HG03575 (cell line): Measurements from ENCODE around the gene RAB7A.

Experiments used
- ATAC-seq: cut with Tn5 transposase; IDR thresholded peaks from one replicate; pipeline ENCODE4 v1.9.1; 2021; ENCODE audit not compliant: unreplicated experiment, insufficient number of reproducible peaks, low FRiP score; ENCODE audit errors: extremely low read depth

The RAB7A gene

DNA sequence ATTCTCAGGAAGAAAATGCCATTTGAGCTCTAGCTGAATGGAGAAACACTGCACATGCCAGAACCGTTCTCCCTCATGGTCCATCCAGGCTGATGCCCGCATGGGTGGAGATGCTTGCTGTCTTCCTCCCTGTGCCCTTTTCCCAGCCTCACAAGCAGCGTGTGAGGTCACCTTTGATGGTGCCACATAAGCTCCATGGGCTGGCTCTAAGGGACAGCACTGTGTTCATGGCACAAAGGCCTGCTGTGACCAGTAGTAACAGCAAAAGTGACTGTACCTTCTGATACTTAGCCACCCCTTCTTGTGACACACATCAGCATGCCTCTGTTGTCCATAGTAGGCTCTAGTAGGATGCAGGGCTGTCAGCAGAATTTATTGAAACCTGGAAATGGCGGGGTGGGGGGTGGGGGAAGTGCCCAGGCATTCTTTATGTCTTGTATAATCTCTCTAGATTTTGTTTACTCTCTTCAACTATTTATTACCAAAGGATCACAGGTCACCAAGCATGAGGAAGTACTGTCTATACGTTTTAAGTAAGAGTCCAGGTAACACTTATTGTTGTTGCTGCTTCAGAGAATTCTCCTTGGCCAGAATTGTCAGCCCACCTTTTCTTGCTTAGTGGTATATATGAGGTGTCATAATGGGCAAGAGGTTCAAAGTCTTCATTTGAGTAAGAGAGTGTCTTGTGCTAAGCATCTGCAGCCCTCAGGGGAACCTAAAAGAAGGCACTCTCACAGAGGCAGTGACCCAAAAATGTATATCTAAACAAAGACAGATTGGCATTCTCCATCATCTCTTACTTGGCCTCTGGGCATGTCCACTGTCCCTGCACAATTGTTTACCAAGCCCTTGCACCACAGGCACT, 56.5 kb downstream of the RAB7A start:
- ATAC-seq = no peak

DNA sequence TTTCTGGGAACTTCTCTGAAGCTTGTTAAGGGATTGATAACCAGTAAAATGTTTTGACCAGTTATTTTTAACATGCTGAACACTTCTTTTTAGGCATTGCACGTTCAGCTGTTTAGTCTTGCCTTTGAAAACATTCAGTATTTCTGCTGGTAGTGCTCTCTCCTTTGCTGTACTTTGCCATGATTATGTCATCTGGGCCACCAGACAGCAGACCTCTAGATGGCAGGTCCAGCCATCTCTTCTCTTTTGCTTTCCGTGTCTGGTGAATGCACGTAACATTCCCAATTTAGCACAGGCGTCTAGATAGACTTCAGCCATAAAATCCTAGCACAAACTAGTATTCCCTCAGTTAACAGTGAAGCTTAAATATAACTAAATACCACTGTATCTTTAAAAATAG, 57.8 kb downstream of the RAB7A start:
- no peak for ATAC-seq

DNA sequence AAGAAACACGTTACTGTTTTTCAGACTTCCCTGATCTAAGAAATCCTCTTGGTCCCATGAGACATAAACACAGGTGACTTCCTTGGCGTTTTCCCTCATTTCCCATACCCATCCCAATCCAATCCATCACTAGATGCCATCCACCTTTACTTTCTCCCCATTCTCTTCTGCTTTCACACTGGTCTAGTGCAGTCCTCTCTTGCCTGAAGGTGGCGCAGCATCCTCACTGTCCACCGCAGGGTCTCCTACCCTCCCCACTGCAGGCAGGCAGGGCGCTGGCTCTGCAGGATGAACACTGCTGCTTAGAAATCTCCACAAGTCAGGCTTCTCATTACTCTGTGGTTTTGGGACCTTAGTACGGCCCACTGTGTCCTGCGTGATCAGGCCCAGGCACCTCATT, 58.2 kb downstream of the RAB7A start:
- ATAC-seq = no peak

DNA sequence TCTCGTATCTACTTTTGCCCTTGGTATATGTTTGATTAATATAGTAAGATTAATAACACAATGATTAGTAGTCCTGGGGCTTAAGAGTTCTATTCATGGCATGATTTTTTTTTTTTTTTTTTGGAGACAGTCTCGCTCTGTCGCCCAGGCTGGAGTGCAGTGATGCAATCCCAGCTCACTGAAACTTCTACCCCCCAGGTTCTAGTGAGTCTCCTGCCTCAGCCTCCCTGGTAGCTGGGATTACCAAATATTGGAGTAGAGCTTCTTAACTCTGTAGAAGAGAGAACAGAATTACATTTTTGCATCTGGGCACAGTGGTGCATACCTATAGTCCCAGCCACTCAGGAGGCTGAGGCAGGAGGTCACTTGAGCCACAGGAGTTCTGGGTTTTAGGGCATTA, 58.9 kb downstream of the RAB7A start:
- ATAC-seq = no peak

DNA sequence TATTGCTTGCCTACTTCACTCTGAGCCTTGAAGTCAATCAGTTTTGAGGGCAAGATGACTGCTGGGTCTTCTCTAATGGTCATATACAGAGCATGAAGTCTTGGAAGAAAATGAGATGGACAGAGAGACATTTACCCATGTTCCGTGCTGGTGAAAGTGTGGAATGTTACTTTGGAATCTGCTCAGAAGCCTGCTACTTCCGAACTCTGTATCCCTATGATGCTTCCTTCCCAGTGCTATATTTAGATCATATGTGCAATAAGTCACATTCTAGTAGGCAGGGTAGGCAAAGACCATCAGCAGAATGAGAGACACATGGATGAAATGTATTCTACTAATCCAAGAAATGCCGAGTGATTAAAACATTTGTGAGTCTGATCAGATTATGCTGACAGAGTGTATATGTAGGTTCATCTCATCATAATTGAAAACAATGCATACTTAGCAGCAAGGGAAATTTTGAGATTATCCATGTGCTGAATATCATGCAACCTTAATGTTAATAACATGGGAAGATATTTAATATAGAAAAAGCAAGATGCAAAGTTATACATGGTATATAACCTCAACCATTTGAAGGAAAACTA, 60.5 kb downstream of the RAB7A start:
- ATAC-seq = no peak

DNA sequence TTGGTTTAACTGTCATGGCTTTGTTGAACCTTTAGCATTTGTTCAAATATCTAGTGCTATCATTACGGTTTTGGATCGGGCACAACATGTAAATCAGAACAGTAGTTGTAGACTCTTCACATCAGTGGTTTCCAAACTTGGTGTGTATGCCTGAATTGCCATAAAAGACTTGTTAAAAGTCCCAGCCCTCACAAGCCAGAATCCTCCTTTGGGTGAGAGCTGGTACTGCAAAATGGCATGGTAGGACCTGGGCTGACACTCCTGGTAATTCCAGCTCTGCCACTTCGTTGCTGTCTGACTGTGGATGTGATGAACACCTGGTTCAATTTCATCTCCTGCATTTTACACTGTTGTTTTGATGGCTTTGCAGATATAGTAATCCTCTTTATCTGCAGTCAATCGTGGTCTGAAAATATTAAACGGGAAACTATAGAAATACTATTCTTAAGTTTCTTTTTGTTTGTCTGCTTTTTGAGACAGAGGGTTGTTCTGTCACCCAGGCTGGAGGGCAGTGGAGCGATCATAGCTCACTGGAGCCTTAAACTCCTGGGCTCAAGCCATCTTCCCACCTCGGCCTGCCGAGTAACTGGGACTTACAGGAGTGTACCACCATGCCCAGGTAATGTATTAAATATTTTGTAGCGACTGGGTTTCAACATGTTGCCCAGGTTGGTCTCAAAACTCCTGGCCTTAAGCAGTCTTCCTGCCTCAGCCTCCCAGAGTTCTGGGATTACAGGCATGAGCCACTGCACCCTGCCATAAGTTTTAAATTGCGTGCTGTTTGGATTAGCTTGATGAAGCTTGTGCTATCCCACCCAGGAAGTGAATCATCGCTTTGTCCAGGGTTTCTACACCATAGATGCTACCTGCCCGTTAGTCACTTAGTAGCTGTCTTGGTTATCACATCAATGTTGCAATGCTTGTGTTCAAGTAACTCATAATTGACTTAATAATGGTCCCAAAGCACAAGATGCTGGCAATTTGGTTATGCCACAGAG, 61.6 kb downstream of the RAB7A start:
- no peak for ATAC-seq

DNA sequence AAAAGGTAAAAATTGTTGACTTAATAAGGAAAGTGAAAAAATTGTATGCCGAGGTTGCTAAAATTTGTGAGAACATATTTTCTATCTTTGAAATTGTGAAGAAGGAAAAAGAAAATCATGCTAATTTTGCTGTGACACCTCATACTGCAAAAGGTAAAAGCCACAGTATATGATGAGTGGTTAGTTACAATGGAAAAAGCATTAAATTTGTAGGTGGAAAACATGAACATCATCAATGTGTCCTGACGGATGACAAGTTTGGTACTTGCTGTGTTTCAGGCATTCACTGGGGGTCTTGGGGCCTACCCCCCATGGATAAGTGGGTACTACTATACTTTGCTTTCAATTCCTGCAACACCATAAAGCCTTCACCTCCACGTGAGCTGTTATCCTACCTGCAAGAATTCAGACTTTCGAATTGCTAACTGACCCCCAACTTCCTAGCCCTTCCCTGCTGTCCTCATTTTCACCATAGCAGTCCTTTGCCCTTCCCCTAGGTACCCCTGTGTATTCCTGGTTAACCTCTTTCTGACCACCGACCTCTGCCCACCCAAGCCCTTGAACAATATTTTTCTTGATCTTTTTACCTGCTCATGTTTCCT, 62.4 kb downstream of the RAB7A start:
- ATAC-seq = no peak

DNA sequence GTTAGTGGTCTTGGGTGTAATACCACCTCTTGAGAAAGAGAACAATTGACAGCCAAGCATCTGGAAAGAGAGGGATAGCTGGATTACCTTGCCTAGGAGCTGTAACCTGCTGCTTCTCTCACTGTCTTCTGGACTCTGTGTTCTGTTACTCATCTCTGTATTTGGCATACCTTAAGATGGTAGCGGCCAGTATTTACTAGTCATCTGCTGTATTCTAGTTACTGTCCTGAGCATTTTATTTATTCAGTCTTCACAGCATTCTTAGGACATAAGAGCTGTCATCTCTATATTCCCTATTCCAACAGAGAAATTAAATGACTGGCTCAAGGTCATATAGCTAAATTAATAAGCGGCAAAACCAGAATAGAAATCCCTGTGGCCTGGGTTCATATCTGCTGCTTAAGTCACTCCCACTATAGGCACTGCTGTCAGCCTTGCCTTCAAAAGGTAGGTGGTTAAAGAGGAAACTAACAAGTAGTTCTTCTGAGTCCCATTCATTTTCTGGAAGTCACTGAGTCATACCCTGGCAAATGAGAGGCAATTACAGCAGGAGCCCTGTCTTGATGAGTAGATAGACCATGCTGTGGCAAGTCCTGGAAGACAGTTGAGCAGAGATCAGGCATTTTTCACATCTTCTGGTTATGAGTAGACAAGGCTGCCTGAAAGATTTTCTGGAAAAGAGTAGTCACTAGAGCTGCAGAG, 68.2 kb downstream of the RAB7A start:
- ATAC-seq = no peak

DNA sequence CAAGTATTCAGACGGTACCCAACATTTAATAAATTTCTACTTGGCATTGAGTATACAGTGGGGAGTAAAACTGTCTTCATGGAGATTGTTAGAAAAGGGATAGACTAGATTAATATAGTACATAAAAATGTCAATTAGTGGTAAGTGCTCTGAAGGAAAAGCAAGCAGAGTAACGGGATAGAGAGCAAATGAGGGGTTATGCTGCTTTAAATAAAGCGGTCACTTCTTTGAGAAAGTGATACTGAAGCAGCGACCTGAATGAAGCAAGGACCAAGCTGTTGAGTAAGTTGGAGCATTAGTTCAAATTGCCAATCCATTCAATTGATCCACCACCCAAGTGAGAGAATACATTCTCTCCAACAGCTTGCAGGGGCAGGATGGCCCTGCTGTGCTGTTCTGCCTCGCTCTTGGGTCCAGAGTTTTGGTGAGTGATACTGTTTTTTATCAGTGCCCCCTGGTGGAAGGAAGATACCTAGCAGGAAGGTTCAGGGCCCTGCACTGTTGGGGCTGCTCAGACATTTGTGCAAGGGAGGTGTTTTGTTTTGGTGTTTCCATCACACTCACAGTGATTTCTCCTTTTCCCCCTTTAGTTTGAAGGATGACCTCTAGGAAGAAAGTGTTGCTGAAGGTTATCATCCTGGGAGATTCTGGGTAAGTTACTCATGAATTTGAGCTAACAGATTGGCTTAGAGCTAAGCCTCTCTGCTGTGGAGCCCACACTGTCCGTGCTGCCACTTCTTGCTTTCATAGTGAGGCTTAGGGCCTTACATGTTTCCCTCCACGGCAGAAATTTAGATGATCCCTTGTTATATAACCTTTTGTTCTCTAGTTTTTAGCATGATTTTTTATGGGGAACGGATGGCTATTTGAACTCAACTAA, 69.0 kb downstream of the RAB7A start:
- ATAC-seq = peak; percentile 37

DNA sequence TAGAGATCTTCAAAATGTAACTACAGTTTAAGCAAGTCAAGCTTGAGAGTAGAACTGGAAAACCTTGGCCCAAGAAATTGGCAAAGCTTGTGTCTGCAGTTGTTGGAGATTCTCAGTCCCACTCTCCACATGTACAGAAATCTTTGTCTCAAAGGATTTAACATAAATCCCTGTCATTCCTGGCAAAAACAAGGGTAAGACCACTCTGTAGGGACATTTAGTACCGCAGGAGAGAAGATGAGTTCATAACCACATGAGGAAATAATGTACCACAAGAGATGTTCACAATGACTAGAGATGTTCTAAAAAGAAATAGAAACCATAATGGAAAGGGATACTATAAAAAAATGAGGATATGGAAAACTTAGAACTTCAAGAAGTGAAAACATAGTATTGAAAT, 73.7 kb downstream of the RAB7A start:
- ATAC-seq = no peak

DNA sequence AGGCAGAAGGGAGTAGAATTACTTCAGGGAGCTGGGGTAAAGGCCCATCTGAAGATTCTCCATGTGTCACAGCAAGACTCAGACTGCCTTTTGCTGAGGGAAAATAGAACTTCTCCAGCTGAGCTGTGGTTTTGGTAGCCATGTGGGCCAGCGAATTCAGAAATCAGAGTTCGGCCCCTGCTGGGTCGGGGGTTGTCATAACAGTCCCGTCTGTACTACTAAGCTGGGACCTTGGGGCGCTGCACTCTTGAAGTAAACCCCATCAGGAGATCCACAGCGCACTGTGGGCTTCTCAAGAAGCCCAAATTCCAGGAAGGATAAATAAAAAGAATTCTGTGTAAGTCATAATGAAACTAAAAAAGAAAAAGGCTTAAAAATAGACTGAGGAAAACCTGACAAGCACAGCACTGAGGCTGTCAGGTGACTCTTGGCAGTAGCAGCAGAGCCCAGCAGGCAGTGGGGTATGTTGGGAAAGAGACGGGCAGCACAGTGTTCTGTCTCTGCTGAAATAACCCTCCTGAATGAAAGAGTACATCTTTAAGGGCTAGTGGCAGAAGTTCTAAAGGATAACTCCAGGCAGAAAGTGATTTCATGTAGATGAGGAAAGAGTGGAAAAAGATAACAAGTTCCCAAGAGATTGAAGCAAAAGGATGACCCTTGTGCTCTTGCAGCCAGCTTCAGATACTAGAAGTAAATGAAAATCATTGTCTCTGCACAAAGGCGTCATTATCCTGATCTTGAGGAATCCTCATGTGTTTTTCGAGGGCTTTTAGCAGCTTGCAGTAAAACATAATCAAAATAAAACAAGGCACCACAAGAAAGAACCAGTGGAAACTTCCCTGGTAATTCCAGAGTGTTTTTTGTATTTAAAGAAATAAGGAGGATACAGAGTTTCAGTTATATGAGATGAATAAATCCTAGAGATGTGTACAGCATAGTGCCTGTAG, 74.5 kb downstream of the RAB7A start:
- no peak for ATAC-seq

DNA sequence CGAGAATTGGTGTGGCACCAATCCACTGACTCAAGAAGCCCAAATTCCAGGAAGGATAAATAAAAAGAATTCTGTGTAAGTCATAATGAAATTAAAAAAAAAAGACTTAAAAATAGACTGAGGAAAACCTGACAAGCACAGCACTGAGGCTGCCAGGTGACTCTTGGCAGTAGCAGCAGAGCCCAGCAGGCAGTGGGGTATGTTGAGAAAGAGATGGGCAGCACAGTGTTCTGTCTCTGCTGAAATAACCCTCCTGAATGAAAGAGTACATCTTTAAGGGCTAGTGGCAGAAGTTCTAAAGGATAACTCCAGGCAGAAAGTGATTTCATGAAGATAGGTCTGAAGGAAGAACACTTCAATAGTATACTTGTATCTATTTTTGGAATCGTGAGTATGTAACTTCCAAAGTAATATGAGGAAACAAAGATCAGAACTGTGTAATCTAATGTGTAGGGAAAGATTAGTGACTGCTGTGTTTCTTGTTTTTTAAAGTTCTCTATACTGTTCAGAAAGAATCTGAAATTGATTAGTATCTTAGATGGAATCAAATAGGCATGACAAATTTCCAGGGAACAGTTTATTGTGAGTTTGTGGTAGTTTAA, 75.9 kb downstream of the RAB7A start:
- no peak for ATAC-seq

DNA sequence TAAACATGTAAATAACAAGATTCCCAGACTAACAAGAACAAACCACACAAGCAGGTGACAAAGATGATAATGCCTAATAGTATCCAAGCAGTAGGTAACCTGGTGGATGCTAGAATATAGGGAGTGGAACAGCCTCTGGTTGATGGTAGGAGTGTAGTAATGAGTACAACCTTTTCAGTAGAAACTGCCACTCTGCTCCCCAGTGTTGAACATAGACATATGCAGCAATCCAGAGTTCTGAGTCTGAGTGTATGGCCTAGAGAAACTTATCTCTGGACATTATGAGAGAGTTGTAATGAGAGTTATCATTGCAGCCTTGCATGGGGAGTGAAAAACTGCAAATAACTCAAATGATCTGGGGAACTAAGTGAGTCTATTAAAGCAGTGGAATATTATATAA, 77.3 kb downstream of the RAB7A start:
- ATAC-seq = no peak

DNA sequence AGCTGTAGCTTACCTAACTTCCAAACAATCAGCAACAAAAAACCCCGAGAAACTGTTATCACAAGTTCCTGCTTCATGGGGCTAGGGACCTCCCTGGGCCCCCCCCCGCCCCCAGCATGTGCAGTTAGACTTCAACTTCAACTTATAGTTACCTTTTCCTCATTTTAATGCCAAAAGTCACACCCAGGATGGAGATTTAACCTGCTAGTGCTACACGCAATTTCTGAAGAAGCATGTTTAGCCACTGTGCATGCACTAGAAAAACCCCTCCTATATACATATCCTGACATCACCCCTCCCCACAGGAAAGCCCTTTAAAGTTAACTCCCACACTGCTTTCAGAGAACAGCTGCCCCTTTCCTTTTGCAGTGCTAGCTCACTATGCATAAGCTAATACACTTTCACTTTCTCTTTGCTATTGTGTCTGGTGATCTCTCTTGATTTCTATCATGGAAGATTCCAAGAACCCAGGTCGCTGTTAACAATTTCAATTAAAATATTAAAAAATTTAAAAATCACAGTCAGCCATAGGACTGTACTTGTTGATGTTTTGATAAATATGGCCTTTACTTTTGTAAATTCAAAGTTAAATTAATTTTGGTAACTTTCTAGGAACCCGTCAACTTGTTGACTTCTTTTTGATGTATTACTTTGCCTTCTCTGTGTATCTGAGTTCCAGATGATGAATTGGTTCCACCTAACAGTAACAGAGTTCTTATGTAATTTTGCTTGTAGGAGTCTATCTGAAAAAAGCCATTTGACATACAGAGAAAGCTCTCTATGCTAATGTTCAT, 78.2 kb downstream of the RAB7A start:
- ATAC-seq = peak; percentile 59

DNA sequence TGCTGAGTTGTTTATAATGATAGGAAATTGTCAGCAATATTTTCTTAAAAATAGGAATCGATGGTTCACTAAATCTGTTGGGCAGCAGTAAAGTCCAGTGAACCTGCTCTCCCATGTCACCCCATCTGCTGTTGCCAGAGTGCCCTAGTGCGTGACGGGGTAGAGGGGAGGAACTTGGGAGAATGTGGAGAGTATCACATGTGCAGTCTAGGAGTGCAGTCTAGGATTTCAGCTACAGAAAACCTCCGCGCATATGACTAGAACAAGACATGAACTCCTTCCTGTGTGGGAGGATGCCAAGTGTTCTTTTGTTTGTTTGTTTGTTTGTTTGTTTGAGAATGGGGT, 78.8 kb downstream of the RAB7A start:
- no peak for ATAC-seq

DNA sequence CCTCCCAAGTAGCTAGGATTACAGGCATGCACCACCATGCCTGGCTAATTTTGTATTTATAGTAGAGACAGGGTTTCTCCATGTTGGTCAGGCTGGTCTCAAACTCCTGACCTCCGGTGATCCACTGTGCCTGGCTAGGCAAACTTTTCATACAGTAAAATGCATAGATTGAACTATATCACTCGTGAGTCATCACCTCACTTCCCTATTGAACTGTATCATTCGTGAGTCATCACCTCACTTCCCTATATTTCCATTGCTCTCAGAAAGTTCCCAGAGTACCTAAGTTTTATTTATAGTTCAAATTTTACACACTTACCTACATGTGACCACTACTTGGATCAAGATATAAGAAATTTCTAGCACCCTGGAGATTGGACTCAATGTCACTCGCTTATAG, 79.8 kb downstream of the RAB7A start:
- no peak for ATAC-seq
